RWPE2 (cell line): Measurements from ENCODE around the gene SASH1.

Source experiments
- ATAC-seq: fragments of 200-7000 bp; cut with Tn5 transposase; 3 replicates; pipeline ENCODE4 v1.9.1; 2021; ENCODE audit warnings: low read depth
- DNase-seq: peaks from one replicate; pipeline ENCODE4 v3.0.0-alpha.2; 2020; ENCODE audit warnings: low spot score
- H3K27ac ChIP-seq: fragments of 450-650 bp; 2 replicates; pipeline ENCODE4 v1.5.1; 2017; ENCODE audit warnings: mild to moderate bottlenecking; ENCODE audit not compliant: poor library complexity, severe bottlenecking
- H3K27me3 ChIP-seq: fragments of 250-450 bp; sonication (Bioruptor Pico); 2 replicates; pipeline ENCODE4 v1.5.1; 2021; ENCODE audit warnings: mild to moderate bottlenecking, moderate library complexity; ENCODE audit not compliant: insufficient read depth, poor library complexity, severe bottlenecking
- H3K36me3 ChIP-seq: fragments of 250-450 bp; sonication (Bioruptor Pico); 2 replicates; pipeline ENCODE4 v1.5.1; 2020; ENCODE audit warnings: low read depth, mild to moderate bottlenecking, moderate library complexity
- H3K4me1 ChIP-seq: fragments of 250-450 bp; sonication (Bioruptor Pico); 2 replicates; pipeline ENCODE4 v1.5.1; 2021; ENCODE audit warnings: mild to moderate bottlenecking, moderate library complexity; ENCODE audit not compliant: insufficient read depth, poor library complexity, severe bottlenecking
- H3K4me3 ChIP-seq: fragments of 250-450 bp; sonication (Bioruptor Pico); 2 replicates; pipeline ENCODE4 v1.5.1; 2021; ENCODE audit warnings: mild to moderate bottlenecking, moderate library complexity; ENCODE audit not compliant: severe bottlenecking
- H3K9me3 ChIP-seq: fragments of 250-450 bp; sonication (Bioruptor Pico); 2 replicates; pipeline ENCODE4 v1.5.1; 2021; ENCODE audit warnings: mild to moderate bottlenecking, moderate library complexity; ENCODE audit not compliant: severe bottlenecking
- TF ChIP-seq, protein P1 (sequence below): fragments of 450-650 bp; IDR thresholded peaks from one replicate; pipeline ENCODE4 v1.5.1; 2017; ENCODE audit warnings: mild to moderate bottlenecking, moderate library complexity; ENCODE audit not compliant: poor library complexity, severe bottlenecking

SASH1 gene

DNA sequence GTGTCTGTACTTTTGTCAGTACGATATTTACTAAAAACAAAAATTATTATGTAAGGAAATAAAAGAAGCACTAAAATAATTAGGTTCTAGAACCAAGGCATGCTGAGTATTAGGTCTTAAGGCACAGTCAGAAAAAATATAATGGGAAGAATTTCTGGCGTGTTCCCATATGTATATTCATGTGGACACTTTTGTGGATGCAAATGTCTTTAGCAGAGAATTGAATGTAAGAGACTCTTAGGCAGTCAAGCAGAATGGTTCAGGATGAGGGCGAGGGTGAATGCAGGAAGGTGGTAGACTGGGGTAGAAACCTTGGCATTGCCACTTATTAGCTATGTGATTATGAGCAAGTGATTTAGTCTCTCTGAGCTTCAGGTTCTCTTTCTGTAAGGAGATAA lies 71.5 kb downstream of the SASH1 start:
- Histone ChIP-seq H3K36me3 (no peaks in the 10 kb centered on the region), H3K27ac (peak overlapping the region; percentile 52), H3K27me3 (no peaks in the 10 kb centered on the region), H3K4me1 (peaks cover 32% of the 10 kb centered on the region), H3K4me3 (no peak overlapping the region), H3K9me3 (no peaks in the 10 kb centered on the region)
- DNase-seq (no peak), ATAC-seq (no peak)
- TF ChIP-seq, protein P1, sequence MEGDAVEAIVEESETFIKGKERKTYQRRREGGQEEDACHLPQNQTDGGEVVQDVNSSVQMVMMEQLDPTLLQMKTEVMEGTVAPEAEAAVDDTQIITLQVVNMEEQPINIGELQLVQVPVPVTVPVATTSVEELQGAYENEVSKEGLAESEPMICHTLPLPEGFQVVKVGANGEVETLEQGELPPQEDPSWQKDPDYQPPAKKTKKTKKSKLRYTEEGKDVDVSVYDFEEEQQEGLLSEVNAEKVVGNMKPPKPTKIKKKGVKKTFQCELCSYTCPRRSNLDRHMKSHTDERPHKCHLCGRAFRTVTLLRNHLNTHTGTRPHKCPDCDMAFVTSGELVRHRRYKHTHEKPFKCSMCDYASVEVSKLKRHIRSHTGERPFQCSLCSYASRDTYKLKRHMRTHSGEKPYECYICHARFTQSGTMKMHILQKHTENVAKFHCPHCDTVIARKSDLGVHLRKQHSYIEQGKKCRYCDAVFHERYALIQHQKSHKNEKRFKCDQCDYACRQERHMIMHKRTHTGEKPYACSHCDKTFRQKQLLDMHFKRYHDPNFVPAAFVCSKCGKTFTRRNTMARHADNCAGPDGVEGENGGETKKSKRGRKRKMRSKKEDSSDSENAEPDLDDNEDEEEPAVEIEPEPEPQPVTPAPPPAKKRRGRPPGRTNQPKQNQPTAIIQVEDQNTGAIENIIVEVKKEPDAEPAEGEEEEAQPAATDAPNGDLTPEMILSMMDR = no peak

DNA sequence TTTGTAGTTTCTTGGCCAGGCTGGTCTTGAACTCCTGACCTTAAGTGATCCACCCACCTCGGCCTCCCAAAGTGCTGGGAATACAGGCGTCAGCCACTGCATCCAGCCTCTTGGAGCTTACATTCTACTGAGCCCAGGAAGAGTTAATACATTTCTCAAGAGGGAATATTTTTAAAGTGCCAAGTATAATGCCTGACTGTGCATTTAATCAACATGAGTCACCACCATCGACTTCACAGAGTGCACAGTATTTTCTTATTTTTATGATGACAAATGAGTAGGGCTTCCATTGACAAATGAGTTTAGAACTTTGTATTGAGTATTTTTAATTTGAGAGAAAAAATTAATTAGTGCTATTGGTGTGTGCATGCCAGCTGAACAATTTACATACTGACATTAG lies 72.2 kb downstream of the SASH1 start:
- TF ChIP-seq, protein P1 = no peak
- H3K27ac ChIP-seq = peak overlapping the region; percentile 52

DNA sequence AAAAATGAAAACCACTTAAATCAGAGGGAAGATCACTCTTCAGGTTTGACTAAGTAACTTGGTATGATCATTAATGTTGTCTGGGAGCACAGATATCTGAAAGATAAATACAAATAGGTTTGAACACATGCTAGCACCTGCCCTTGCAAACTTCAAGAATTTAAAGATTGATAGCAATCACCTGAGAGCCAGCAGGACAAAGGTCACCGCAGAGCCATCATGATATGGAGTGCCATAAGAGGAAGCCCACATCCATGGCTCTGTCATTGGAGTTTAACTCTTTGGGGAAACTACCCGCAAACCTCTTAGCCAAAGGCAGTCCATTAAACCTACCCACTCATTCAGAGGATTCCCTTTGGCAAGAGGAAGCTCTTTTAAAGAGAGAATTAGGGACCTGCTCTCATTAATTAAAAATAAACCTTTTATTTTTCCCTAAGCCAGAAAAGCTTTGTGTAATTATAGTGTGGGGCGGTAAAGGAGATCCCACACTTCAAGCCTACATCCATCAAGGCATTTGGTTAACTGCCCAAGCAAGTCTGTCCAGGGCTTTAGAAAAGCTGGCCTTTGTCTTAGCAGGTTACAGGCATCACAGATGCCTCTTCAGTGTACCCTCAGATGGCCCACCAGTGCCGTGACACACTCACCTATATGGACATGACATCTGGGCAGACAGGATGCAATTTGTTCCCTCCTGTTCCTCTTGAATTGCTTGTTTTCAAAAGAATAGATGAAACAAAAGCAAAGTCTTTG lies 73.0 kb downstream of the SASH1 start:
- H3K27me3 ChIP-seq = no peaks in the 10 kb centered on the region
- H3K9me3 ChIP-seq = no peaks in the 10 kb centered on the region
- no peak for DNase-seq
- ATAC-seq = no peak
- peaks cover 32% of the 10 kb centered on the region for H3K4me1 ChIP-seq
- no peaks in the 10 kb centered on the region for H3K36me3 ChIP-seq
- TF ChIP-seq, protein P1 = no peak
- peak overlapping the region; percentile 52 for H3K27ac ChIP-seq
- no peak overlapping the region for H3K4me3 ChIP-seq

More for the DNA sequence above, 72.2 kb downstream of the SASH1 start:
- H3K4me3 ChIP-seq = no peak overlapping the region
- H3K36me3 ChIP-seq = no peaks in the 10 kb centered on the region
- DNase-seq (no peak), ATAC-seq (peak; percentile 98)
- no peaks in the 10 kb centered on the region for H3K27me3 ChIP-seq
- H3K9me3 ChIP-seq = no peaks in the 10 kb centered on the region
- H3K4me1 ChIP-seq = peaks cover 32% of the 10 kb centered on the region

DNA sequence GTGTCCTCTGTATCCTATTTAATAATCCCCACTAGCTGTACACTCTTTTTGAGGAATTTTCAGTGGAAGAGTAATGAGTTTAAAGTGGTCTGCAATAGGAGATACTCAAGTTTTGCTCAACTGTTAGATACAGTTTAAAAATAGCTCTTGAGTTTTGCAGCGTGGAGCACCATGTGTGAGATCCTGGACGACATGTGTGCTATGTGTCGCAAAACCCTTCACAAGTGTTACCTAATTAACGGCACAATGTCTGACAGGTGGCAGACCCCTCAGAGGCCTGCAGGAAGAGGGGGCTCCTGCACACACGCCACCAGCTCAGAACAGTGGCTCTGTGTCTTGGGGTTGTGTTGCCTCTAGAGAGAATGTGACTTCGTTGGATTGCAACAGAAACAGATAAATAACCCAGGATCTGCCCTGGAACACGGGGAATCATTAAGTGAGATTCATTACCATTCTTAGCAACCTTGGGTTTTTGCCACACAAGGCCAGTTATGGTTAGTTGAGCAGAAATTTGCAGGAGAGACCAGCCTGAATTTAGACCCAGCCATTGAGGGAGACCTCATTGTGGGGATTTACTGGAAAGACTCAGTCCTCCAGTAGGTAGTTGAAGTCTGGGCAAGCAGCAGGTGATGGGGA lies 73.8 kb downstream of the SASH1 start:
- Histone ChIP-seq H3K27ac (no peak overlapping the region), H3K27me3 (no peaks in the 10 kb centered on the region), H3K4me1 (peaks cover 32% of the 10 kb centered on the region), H3K36me3 (no peaks in the 10 kb centered on the region), H3K4me3 (no peak overlapping the region), H3K9me3 (no peaks in the 10 kb centered on the region)
- ATAC-seq (no peak), DNase-seq (no peak)
- TF ChIP-seq, protein P1 = no peak

DNA sequence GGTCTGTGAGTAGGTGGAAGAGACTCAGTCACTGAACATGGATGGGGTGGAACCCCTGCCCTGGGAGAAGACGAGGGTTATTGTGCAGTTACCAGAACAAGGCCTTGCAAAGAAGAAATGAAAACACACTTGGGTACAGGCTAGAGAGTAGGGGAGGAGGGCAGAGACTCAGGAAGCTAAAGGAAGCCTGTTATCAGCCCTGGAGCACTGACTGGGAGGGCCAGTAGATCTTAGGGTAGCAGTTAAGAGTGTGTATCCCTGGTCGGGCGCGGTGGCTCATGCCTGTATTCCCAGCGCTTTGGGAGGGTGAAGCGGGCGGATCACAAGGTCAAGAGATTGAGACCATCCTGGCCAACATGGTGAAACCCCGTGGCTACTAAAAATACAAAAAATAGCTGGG lies 74.4 kb downstream of the SASH1 start:
- H3K27ac ChIP-seq = no peak overlapping the region
- H3K27me3 ChIP-seq = no peaks in the 10 kb centered on the region
- no peaks in the 10 kb centered on the region for H3K36me3 ChIP-seq
- no peaks in the 10 kb centered on the region for H3K9me3 ChIP-seq
- no peak overlapping the region for H3K4me3 ChIP-seq
- ATAC-seq = no peak
- H3K4me1 ChIP-seq = peaks cover 26% of the 10 kb centered on the region
- no peak for DNase-seq
- TF ChIP-seq, protein P1 = no peak
